Stimulated activated CD4-positive, alpha-beta T cell treated with anti-CD3 and anti-CD28 coated beads, Interleukin-4, amount 100 ng/mL, for 4 hours (primary cell): ENCODE measurements around the gene TNFRSF8.

Source experiments
- DNase-seq, 2 experiments: peaks; one replicate each; pipeline ENCODE4 v3.0.0-alpha.2; 2020

TNFRSF8 gene

GRCh38 chr1:12123172-12123571 lies 60.1 kb downstream of the TNFRSF8 start:
- DNase-seq, result no peak

- peak; percentile 69 to 75 for DNase-seq
Observed at GRCh38 chr1:12124693-12125421, 61.8 kb downstream of the TNFRSF8 start.

- no peak for DNase-seq
Observed at GRCh38 chr1:12125422-12126355, 62.6 kb downstream of the TNFRSF8 start.

- no peak for DNase-seq
Observed at GRCh38 chr1:12126781-12127180, 63.7 kb downstream of the TNFRSF8 start.

GRCh38 chr1:12127206-12127810 lies 64.2 kb downstream of the TNFRSF8 start:
- no peak for DNase-seq

GRCh38 chr1:12128120-12128519 lies 65.0 kb downstream of the TNFRSF8 start:
- no peak for DNase-seq

GRCh38 chr1:12129624-12130023 lies 66.5 kb downstream of the TNFRSF8 start:
- DNase-seq, result no peak

- no peak for DNase-seq
Observed at GRCh38 chr1:12130466-12131130, 67.5 kb downstream of the TNFRSF8 start.

GRCh38 chr1:12132078-12132477 lies 69.0 kb downstream of the TNFRSF8 start:
- DNase-seq, result no peak

- DNase-seq, result no peak
Observed at GRCh38 chr1:12134716-12135115, 71.6 kb downstream of the TNFRSF8 start.

- no peak for DNase-seq
Observed at GRCh38 chr1:12135612-12136011, 72.5 kb downstream of the TNFRSF8 start.

GRCh38 chr1:12136916-12137610 lies 74.0 kb downstream of the TNFRSF8 start:
- no peak for DNase-seq

- DNase-seq, result no peak
Observed at GRCh38 chr1:12138196-12139168, 75.4 kb downstream of the TNFRSF8 start.

- no peak for DNase-seq
Observed at GRCh38 chr1:12140016-12140415, 76.9 kb downstream of the TNFRSF8 start.

- DNase-seq, result no peak
Observed at GRCh38 chr1:12140515-12141162, 77.5 kb downstream of the TNFRSF8 start.

GRCh38 chr1:12141163-12141850 lies 78.2 kb downstream of the TNFRSF8 start:
- DNase-seq, result no peak

- DNase-seq, result no peak
Observed at GRCh38 chr1:12142141-12142823, 79.2 kb downstream of the TNFRSF8 start.

- DNase-seq, result no peak
Observed at GRCh38 chr1:12142891-12143630, 80.0 kb downstream of the TNFRSF8 start.
